ENCODE data around the gene GPR32. TPM values are rescaled to one million over a fixed set of nuclear protein-coding genes. Genes with fewer than 3 reads are reported as not detected.

The GPR32 gene
- total RNA-seq, 1 experiment from 2014 or later: not detected

DNA sequence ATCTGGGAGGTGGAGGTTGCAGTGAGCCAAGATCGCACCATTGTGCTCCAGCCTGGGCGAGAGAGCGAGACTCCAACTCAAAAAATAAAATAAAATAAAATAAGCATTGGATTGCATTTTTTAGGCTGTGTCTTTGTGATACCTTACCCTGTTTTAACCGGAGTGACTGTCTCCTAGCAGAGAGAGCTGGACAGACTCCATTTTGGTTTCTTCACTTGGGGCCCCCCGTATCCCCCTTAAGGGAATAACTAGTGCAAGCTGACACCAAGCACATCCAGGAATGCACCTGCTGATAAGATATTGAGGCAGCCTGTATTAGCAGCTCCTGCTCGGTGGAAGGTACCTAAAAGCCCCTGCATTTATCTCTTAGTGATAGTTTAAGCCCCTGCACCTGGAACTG, 20.8 kb upstream of the GPR32 start (continued):
- TF ChIP-seq, protein P1, sequence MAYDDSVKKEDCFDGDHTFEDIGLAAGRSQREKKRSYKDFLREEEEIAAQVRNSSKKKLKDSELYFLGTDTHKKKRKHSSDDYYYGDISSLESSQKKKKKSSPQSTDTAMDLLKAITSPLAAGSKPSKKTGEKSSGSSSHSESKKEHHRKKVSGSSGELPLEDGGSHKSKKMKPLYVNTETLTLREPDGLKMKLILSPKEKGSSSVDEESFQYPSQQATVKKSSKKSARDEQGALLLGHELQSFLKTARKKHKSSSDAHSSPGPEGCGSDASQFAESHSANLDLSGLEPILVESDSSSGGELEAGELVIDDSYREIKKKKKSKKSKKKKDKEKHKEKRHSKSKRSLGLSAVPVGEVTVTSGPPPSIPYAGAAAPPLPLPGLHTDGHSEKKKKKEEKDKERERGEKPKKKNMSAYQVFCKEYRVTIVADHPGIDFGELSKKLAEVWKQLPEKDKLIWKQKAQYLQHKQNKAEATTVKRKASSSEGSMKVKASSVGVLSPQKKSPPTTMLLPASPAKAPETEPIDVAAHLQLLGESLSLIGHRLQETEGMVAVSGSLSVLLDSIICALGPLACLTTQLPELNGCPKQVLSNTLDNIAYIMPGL (CRISPR knock-in tag; IDR thresholded peaks at IDR 0.05): no peak
- TF ChIP-seq ESRRA (CRISPR knock-in tag; IDR thresholded peaks at IDR 0.05; ENCODE audit: borderline replicate concordance) (no peak), ZNF671 (CRISPR knock-in tag; IDR thresholded peaks at IDR 0.05) (no peak), ZNF317 (CRISPR knock-in tag; IDR thresholded peaks at IDR 0.05; ENCODE audit: borderline replicate concordance, low read depth) (no peak), NFATC4 (CRISPR knock-in tag; IDR thresholded peaks at IDR 0.05) (no peak)

DNA sequence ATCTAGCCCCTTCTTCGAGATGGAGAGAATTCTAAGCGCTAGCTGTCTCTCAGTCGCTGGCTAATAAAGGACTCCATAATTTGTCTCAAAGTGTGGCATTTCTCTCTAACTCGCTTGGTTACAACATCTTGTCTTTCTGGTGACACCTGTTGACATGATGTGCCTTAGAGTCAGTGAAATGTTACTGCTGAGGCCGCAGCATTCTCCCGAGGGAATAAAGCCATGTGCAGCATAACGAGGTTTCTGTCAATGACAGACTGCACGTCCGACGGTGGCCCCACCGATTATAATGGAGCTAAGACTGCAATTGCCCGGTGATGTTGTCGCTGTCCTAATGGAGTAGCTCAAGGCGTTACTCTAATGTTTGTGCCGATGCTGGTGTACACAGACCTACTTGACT, 20.3 kb upstream of the GPR32 start:
- Mint-ChIP-seq H3K36me3 (no peaks in the 10 kb centered on the region), H3K4me1 (no peaks in the 10 kb centered on the region), H3K9me3 (no peaks in the 10 kb centered on the region), H3K4me3 (no peak overlapping the region), H3K27ac (no peak overlapping the region), H3K27me3 (ENCODE audit: low read depth) (peaks cover 4% of the 10 kb centered on the region; the same call in 1 of the 2 replicates)
- no peak for TF ChIP-seq GTF2I (CRISPR knock-in tag; conservative IDR thresholded peaks at IDR 0.05)
- no peak for TF ChIP-seq NFYB (CRISPR knock-in tag; conservative IDR thresholded peaks at IDR 0.05; ENCODE audit: low read depth)
- TF ChIP-seq, protein P2, sequence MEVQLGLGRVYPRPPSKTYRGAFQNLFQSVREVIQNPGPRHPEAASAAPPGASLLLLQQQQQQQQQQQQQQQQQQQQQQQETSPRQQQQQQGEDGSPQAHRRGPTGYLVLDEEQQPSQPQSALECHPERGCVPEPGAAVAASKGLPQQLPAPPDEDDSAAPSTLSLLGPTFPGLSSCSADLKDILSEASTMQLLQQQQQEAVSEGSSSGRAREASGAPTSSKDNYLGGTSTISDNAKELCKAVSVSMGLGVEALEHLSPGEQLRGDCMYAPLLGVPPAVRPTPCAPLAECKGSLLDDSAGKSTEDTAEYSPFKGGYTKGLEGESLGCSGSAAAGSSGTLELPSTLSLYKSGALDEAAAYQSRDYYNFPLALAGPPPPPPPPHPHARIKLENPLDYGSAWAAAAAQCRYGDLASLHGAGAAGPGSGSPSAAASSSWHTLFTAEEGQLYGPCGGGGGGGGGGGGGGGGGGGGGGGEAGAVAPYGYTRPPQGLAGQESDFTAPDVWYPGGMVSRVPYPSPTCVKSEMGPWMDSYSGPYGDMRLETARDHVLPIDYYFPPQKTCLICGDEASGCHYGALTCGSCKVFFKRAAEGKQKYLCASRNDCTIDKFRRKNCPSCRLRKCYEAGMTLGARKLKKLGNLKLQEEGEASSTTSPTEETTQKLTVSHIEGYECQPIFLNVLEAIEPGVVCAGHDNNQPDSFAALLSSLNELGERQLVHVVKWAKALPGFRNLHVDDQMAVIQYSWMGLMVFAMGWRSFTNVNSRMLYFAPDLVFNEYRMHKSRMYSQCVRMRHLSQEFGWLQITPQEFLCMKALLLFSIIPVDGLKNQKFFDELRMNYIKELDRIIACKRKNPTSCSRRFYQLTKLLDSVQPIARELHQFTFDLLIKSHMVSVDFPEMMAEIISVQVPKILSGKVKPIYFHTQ (CRISPR knock-in tag; IDR thresholded peaks at IDR 0.05): no peak
- TF ChIP-seq TEAD4 (CRISPR knock-in tag; IDR thresholded peaks at IDR 0.05): no peak
- no peak for TF ChIP-seq ZNF396 (CRISPR knock-in tag; IDR thresholded peaks at IDR 0.05; ENCODE audit: borderline replicate concordance)
- TF ChIP-seq, protein P3, sequence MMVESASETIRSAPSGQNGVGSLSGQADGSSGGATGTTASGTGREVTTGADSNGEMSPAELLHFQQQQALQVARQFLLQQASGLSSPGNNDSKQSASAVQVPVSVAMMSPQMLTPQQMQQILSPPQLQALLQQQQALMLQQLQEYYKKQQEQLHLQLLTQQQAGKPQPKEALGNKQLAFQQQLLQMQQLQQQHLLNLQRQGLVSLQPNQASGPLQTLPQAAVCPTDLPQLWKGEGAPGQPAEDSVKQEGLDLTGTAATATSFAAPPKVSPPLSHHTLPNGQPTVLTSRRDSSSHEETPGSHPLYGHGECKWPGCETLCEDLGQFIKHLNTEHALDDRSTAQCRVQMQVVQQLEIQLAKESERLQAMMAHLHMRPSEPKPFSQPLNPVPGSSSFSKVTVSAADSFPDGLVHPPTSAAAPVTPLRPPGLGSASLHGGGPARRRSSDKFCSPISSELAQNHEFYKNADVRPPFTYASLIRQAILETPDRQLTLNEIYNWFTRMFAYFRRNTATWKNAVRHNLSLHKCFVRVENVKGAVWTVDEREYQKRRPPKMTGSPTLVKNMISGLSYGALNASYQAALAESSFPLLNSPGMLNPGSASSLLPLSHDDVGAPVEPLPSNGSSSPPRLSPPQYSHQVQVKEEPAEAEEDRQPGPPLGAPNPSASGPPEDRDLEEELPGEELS (CRISPR knock-in tag; IDR thresholded peaks at IDR 0.05): no peak
- no peak for TF ChIP-seq FOXJ3 (CRISPR knock-in tag; IDR thresholded peaks at IDR 0.05; ENCODE audit: borderline replicate concordance)
- no peak for TF ChIP-seq MXD4 (CRISPR knock-in tag; IDR thresholded peaks at IDR 0.05; ENCODE audit: borderline replicate concordance)
- TF ChIP-seq ZBTB21 (CRISPR knock-in tag; IDR thresholded peaks at IDR 0.05; ENCODE audit: borderline replicate concordance): no peak
- no peak for TF ChIP-seq ZNF219 (CRISPR knock-in tag; IDR thresholded peaks at IDR 0.05; ENCODE audit: borderline replicate concordance)
- TF ChIP-seq, protein P4, sequence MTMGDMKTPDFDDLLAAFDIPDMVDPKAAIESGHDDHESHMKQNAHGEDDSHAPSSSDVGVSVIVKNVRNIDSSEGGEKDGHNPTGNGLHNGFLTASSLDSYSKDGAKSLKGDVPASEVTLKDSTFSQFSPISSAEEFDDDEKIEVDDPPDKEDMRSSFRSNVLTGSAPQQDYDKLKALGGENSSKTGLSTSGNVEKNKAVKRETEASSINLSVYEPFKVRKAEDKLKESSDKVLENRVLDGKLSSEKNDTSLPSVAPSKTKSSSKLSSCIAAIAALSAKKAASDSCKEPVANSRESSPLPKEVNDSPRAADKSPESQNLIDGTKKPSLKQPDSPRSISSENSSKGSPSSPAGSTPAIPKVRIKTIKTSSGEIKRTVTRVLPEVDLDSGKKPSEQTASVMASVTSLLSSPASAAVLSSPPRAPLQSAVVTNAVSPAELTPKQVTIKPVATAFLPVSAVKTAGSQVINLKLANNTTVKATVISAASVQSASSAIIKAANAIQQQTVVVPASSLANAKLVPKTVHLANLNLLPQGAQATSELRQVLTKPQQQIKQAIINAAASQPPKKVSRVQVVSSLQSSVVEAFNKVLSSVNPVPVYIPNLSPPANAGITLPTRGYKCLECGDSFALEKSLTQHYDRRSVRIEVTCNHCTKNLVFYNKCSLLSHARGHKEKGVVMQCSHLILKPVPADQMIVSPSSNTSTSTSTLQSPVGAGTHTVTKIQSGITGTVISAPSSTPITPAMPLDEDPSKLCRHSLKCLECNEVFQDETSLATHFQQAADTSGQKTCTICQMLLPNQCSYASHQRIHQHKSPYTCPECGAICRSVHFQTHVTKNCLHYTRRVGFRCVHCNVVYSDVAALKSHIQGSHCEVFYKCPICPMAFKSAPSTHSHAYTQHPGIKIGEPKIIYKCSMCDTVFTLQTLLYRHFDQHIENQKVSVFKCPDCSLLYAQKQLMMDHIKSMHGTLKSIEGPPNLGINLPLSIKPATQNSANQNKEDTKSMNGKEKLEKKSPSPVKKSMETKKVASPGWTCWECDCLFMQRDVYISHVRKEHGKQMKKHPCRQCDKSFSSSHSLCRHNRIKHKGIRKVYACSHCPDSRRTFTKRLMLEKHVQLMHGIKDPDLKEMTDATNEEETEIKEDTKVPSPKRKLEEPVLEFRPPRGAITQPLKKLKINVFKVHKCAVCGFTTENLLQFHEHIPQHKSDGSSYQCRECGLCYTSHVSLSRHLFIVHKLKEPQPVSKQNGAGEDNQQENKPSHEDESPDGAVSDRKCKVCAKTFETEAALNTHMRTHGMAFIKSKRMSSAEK (CRISPR knock-in tag; IDR thresholded peaks at IDR 0.05; ENCODE audit: borderline replicate concordance): no peak
- TF ChIP-seq, protein P5, sequence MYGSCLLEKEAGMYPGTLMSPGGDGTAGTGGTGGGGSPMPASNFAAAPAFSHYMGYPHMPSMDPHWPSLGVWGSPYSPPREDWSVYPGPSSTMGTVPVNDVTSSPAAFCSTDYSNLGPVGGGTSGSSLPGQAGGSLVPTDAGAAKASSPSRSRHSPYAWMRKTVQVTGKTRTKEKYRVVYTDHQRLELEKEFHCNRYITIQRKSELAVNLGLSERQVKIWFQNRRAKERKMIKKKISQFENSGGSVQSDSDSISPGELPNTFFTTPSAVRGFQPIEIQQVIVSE (CRISPR knock-in tag; IDR thresholded peaks at IDR 0.05; ENCODE audit: borderline replicate concordance): no peak
- TF ChIP-seq, protein P6, sequence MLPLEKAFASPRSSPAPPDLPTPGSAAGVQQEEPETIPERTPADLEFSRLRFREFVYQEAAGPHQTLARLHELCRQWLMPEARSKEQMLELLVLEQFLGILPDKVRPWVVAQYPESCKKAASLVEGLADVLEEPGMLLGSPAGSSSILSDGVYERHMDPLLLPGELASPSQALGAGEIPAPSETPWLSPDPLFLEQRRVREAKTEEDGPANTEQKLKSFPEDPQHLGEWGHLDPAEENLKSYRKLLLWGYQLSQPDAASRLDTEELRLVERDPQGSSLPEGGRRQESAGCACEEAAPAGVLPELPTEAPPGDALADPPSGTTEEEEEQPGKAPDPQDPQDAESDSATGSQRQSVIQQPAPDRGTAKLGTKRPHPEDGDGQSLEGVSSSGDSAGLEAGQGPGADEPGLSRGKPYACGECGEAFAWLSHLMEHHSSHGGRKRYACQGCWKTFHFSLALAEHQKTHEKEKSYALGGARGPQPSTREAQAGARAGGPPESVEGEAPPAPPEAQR (CRISPR knock-in tag; IDR thresholded peaks at IDR 0.05): no peak
- no peak for TF ChIP-seq ZNF138 (CRISPR knock-in tag; conservative IDR thresholded peaks at IDR 0.05)
- TF ChIP-seq JUN (CRISPR knock-in tag; IDR thresholded peaks at IDR 0.05): no peak
- TF ChIP-seq SOX15 (CRISPR knock-in tag; IDR thresholded peaks at IDR 0.05): no peak
- ChIA-PET POLR2A (no interaction called here), CTCF (interaction anchor here (1.8 kb wide), 2 partner anchors 26 to 34 kb away, joined by 4 read pairs; no protein-coding TSS in a partner anchor)
- ATAC-seq (no peak), DNase-seq (ENCODE audit: low spot score) (no peak)
